HFFc6 (cell line): ENCODE results near the gene BCLAF1. TPM values are rescaled to one million over a fixed set of nuclear protein-coding genes. Genes with fewer than 3 reads are reported as not detected.

Experiments
- DNase-seq: peaks from one replicate; pipeline ENCODE4 v3.0.0-alpha.2; 2018
- H3K27ac Mint-ChIP-seq: 2 replicates; pipeline ENCODE4 v1.8.0; 2020; ENCODE audit warnings: mild to moderate bottlenecking, mixed read lengths
- H3K27me3 Mint-ChIP-seq: 2 replicates; pipeline ENCODE4 v1.8.0; 2021; ENCODE audit warnings: mild to moderate bottlenecking, moderate library complexity, mixed read lengths; ENCODE audit not compliant: insufficient read depth
- H3K36me3 Mint-ChIP-seq: 2 replicates; pipeline ENCODE4 v1.8.0; 2021; ENCODE audit warnings: low read depth, mixed read lengths
- H3K4me1 Mint-ChIP-seq: 2 replicates; pipeline ENCODE4 v1.8.0; 2020; ENCODE audit warnings: low read depth, mixed read lengths
- H3K4me3 Mint-ChIP-seq: 2 replicates; pipeline ENCODE4 v1.8.0; 2020; ENCODE audit warnings: mild to moderate bottlenecking, moderate library complexity, mixed read lengths
- H3K9me3 Mint-ChIP-seq: 2 replicates; pipeline ENCODE4 v1.8.0; 2020; ENCODE audit warnings: mild to moderate bottlenecking, mixed read lengths
- total RNA-seq, 6 experiments: library from RNA; stranded (reverse); fragmentation: NEBNext Ultra II Directional; extraction: Animal tissue kit (Norgen Biotek cat#: 25700); gene quantifications; 2 replicates in 1 of 6; 3 replicates in 5 of 6; pipeline ENCODE4 v1.2.3, GENCODE V29; 2021
- TF ChIP-seq, protein P1 (sequence below): fragments of 200-600 bp; sonication (generic); IDR thresholded peaks from 2 replicates; pipeline ENCODE4 v1.5.0; 2021; ENCODE audit warnings: antibody characterized with exemption, mild to moderate bottlenecking

BCLAF1 gene
- total RNA-seq, 6 experiments from 2014 or later = 136 to 164 (median 153) TPM

DNA sequence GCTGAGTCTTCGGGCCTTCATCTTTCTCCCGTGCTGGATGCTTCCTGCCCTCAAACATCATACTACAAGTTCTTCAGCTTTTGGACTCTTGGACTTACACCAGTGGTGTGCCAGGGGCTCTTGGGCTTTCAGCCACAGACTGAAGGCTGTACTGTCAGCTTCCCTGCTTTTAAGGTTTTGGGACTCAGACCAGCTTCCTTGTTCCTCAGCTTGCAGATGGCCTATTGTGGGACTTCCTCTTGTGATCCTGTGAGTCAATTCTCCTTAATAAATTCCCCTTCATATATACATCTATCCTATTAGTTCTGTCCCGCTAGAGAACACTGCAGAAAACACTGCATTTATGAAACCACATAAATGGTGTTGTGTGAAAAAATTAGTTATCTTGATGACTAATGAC, 13.9 kb upstream of the BCLAF1 start:
- DNase-seq = no peak

DNA sequence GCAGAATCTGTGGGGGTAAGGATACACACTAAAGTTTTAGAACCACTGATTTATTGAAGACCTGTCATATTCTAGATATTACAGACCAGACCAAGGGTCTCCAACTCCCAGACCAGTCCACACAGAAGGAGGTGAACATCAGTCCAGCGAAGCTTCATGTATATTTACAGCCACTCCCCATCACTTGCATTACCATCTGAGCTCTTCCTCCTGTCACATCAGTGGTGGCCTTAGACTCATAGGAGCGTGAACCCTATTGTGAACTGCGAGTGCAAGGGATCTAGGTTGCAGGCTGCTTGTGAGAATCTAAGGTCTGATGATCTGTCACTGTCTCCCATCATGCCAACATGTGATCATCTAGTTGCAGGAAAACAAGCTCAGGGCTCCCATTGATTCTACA, 5.0 kb upstream of the BCLAF1 start:
- Mint-ChIP-seq H3K4me3 (no peak overlapping the region), H3K36me3 (peaks cover 1% of the 10 kb centered on the region), H3K4me1 (peaks cover 15% of the 10 kb centered on the region), H3K27me3 (peaks cover 3% of the 10 kb centered on the region; the same call in 1 of the 2 replicates), H3K27ac (no peak overlapping the region), H3K9me3 (no peaks in the 10 kb centered on the region)
- TF ChIP-seq, protein P1, sequence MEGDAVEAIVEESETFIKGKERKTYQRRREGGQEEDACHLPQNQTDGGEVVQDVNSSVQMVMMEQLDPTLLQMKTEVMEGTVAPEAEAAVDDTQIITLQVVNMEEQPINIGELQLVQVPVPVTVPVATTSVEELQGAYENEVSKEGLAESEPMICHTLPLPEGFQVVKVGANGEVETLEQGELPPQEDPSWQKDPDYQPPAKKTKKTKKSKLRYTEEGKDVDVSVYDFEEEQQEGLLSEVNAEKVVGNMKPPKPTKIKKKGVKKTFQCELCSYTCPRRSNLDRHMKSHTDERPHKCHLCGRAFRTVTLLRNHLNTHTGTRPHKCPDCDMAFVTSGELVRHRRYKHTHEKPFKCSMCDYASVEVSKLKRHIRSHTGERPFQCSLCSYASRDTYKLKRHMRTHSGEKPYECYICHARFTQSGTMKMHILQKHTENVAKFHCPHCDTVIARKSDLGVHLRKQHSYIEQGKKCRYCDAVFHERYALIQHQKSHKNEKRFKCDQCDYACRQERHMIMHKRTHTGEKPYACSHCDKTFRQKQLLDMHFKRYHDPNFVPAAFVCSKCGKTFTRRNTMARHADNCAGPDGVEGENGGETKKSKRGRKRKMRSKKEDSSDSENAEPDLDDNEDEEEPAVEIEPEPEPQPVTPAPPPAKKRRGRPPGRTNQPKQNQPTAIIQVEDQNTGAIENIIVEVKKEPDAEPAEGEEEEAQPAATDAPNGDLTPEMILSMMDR = no peak
- DNase-seq = no peak

More for the DNA sequence above, 13.9 kb upstream of the BCLAF1 start:
- no peak overlapping the region for H3K27ac Mint-ChIP-seq
- H3K36me3 Mint-ChIP-seq = no peaks in the 10 kb centered on the region
- no peak overlapping the region for H3K4me3 Mint-ChIP-seq
- TF ChIP-seq, protein P1 = no peak
- H3K4me1 Mint-ChIP-seq = no peaks in the 10 kb centered on the region
- peaks cover 8% of the 10 kb centered on the region; the same call in 1 of the 2 replicates for H3K27me3 Mint-ChIP-seq
- no peaks in the 10 kb centered on the region; the same call in 1 of the 2 replicates for H3K9me3 Mint-ChIP-seq

- H3K4me1 Mint-ChIP-seq = peaks cover 40% of the 10 kb centered on the region
- peaks cover 13% of the 10 kb centered on the region; the same call in 1 of the 2 replicates for H3K27me3 Mint-ChIP-seq
- no peaks in the 10 kb centered on the region for H3K9me3 Mint-ChIP-seq
- H3K36me3 Mint-ChIP-seq = peaks cover 19% of the 10 kb centered on the region
- peak; percentile 87 for DNase-seq
- TF ChIP-seq, protein P1 = no peak
- H3K4me3 Mint-ChIP-seq = peak overlapping the region; percentile 96
- peak overlapping the region; percentile 100 for H3K27ac Mint-ChIP-seq
Observed at GRCh38 chr6:136290410-136291010, 864 bp upstream of the BCLAF1 start.

DNA sequence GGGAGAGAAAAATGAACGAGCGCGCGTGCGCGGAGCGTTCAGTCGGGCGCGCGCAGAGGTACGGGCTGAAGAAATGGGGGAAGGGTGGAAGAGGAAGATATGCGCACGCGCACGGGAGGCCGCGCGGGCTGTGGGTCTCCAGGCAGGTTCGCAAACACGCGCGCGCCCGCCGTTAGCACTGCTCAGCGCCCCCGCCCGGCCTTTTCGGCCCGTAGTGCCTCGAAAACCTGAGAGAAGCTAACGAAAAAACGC, 393 bp downstream of the BCLAF1 start:
- Mint-ChIP-seq H3K27me3 (peaks cover 13% of the 10 kb centered on the region; the same call in 1 of the 2 replicates), H3K4me3 (peak overlapping the region; percentile 96), H3K27ac (peak overlapping the region; percentile 100), H3K36me3 (peaks cover 19% of the 10 kb centered on the region), H3K4me1 (peaks cover 52% of the 10 kb centered on the region), H3K9me3 (no peaks in the 10 kb centered on the region)
- peak; percentile 84 for DNase-seq
- TF ChIP-seq, protein P1 = peak; percentile 56; the same call in 1 of the 2 replicates

GRCh38 chr6:136288566-136289326, 900 bp downstream of the BCLAF1 start:
- Mint-ChIP-seq H3K36me3 (peaks cover 19% of the 10 kb centered on the region), H3K4me3 (peak overlapping the region; percentile 96), H3K4me1 (peaks cover 57% of the 10 kb centered on the region), H3K27me3 (peaks cover 13% of the 10 kb centered on the region; the same call in 1 of the 2 replicates), H3K27ac (peak overlapping the region; percentile 100), H3K9me3 (no peaks in the 10 kb centered on the region)
- peak; percentile 98 for DNase-seq
- TF ChIP-seq, protein P1 = no peak; the same call in 1 of the 2 replicates
